Fibroblast of lung (primary cell): ENCODE measurements around the gene PIM2. TPM values are rescaled to one million over a fixed set of nuclear protein-coding genes. Genes with fewer than 3 reads are reported as not detected.

Experiments
- DNase-seq, 2 donors: peaks; one replicate each; pipeline versions ENCODE4 v3.0.0 to v3.0.0-alpha.2; 2010; ENCODE audit warnings: low read depth in 2 of 2
- H2AFZ ChIP-seq: 2 replicates; pipeline ENCODE4 v1.5.1; 2012; ENCODE audit warnings: low read length, control low read depth, inconsistent platforms
- H3K27ac ChIP-seq: 2 replicates; pipeline ENCODE4 v1.5.1; 2011; ENCODE audit warnings: low read length, control low read depth; ENCODE audit not compliant: insufficient read depth
- H3K27me3 ChIP-seq: 2 replicates; pipeline ENCODE4 v1.5.1; 2011; ENCODE audit warnings: mild to moderate bottlenecking, low read length; ENCODE audit not compliant: control insufficient read depth, insufficient read depth
- H3K36me3 ChIP-seq: 2 replicates; pipeline ENCODE4 v1.5.1; 2011; ENCODE audit warnings: low read length; ENCODE audit not compliant: control insufficient read depth, insufficient read depth
- H3K4me1 ChIP-seq: 2 replicates; pipeline ENCODE4 v1.5.1; 2011; ENCODE audit warnings: low read length; ENCODE audit not compliant: control insufficient read depth, insufficient read depth; ENCODE audit errors: extremely low read depth
- H3K4me2 ChIP-seq: 2 replicates; pipeline ENCODE4 v1.5.1; 2011; ENCODE audit warnings: low read length, control low read depth; ENCODE audit not compliant: insufficient read depth; ENCODE audit errors: extremely low read depth
- H3K4me3 ChIP-seq, 4 experiments: fragments of 200-600 bp in 1 of 4; sonication (generic) in 1 of 4; replicated peaks in 1 of 4; 2 replicates each; pipeline ENCODE4 v1.5.1; 2011 to 2016; ENCODE audit warnings: low read length in 4 of 4, low read depth in 3 of 4, mild to moderate bottlenecking in 3 of 4, control low read depth in 2 of 4, inconsistent platforms in 1 of 4, mixed read lengths in 1 of 4; ENCODE audit not compliant: insufficient read depth in 1 of 4; ENCODE audit errors: control extremely low read depth in 1 of 4
- H3K79me2 ChIP-seq: 2 replicates; pipeline ENCODE4 v1.5.1; 2012; ENCODE audit warnings: mild to moderate bottlenecking, low read length, inconsistent platforms; ENCODE audit not compliant: control insufficient read depth, insufficient read depth
- H3K9ac ChIP-seq: 2 replicates; pipeline ENCODE4 v1.5.1; 2011; ENCODE audit warnings: mild to moderate bottlenecking, low read length, control low read depth; ENCODE audit not compliant: insufficient read depth
- H3K9me3 ChIP-seq: 2 replicates; pipeline ENCODE4 v1.5.1; 2012; ENCODE audit warnings: low read depth, low read length; ENCODE audit not compliant: control insufficient read depth, insufficient read depth
- H4K20me1 ChIP-seq: 2 replicates; pipeline ENCODE4 v1.5.1; 2011; ENCODE audit warnings: low read length; ENCODE audit not compliant: control insufficient read depth, insufficient read depth; ENCODE audit errors: extremely low read depth
- EZH2 ChIP-seq: IDR thresholded peaks from 2 replicates; pipeline ENCODE4 v1.5.1; 2012; ENCODE audit warnings: low read length, control low read depth, mild to moderate bottlenecking; ENCODE audit errors: missing control alignments
- polyA plus RNA-seq, 2 donors: library from polyadenylated mRNA; depleted of rRNA in 1 of 2; stranded (reverse) in 1 of 2; unstranded in 1 of 2; fragments of >200 nt; gene quantifications; 2 replicates each; pipeline ENCODE4 v1.2.1, GENCODE V29; 2011 to 2012; ENCODE audit warnings: missing spikeins in 1 of 2
- total RNA-seq: library from RNA; depleted of rRNA; stranded (reverse); fragments of >200 nt; gene quantifications from 2 replicates; pipeline ENCODE4 v1.2.1, GENCODE V29; 2014
- TF ChIP-seq, protein P1 (sequence below), 2 donors: IDR thresholded peaks in 1 of 2; conservative IDR thresholded peaks in 1 of 2; 1 replicate in 1 of 2; 2 replicates in 1 of 2; pipeline ENCODE4 v1.5.1; 2011 to 2012; ENCODE audit warnings: low read length in 2 of 2, control low read depth in 1 of 2, inconsistent platforms in 1 of 2, low read depth in 1 of 2, mild to moderate bottlenecking in 1 of 2

Gene PIM2
- total and polyA plus RNA-seq, 2 donors (not counting 1 experiment from before 2014, with no cell fraction given): 3.1 to 3.7 TPM

- Histone ChIP-seq H3K36me3 (no peaks in the 10 kb centered on the region), H3K9me3 (no peaks in the 10 kb centered on the region), H3K27ac (no peak overlapping the region), H3K9ac (no peak overlapping the region), H2AFZ (no peak overlapping the region), H3K4me2 (no peak overlapping the region), H3K27me3 (no peaks in the 10 kb centered on the region), H4K20me1 (no peaks in the 10 kb centered on the region), H3K4me1 (no peaks in the 10 kb centered on the region), H3K4me3 (no peak overlapping the region), H3K79me2 (no peaks in the 10 kb centered on the region)
- no peak for TF ChIP-seq EZH2
- TF ChIP-seq, protein P1, sequence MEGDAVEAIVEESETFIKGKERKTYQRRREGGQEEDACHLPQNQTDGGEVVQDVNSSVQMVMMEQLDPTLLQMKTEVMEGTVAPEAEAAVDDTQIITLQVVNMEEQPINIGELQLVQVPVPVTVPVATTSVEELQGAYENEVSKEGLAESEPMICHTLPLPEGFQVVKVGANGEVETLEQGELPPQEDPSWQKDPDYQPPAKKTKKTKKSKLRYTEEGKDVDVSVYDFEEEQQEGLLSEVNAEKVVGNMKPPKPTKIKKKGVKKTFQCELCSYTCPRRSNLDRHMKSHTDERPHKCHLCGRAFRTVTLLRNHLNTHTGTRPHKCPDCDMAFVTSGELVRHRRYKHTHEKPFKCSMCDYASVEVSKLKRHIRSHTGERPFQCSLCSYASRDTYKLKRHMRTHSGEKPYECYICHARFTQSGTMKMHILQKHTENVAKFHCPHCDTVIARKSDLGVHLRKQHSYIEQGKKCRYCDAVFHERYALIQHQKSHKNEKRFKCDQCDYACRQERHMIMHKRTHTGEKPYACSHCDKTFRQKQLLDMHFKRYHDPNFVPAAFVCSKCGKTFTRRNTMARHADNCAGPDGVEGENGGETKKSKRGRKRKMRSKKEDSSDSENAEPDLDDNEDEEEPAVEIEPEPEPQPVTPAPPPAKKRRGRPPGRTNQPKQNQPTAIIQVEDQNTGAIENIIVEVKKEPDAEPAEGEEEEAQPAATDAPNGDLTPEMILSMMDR (conservative IDR thresholded peaks at IDR 0.05 in 1 of 2, IDR thresholded peaks at IDR 0.05 in 1 of 2; ENCODE audit: low read depth in 1 of 2, low read length in 2 of 2): no peak
- DNase-seq: no peak
Observed at GRCh38 chrX:48965959-48966358, 47.1 kb upstream of the PIM2 start.

- no peak overlapping the region for H2AFZ ChIP-seq
- TF ChIP-seq EZH2: no peak
- H3K27me3 ChIP-seq: no peaks in the 10 kb centered on the region
- H3K27ac ChIP-seq: no peak overlapping the region
- peaks cover 3% of the 10 kb centered on the region for H3K4me1 ChIP-seq
- no peaks in the 10 kb centered on the region for H3K36me3 ChIP-seq
- peaks cover 5% of the 10 kb centered on the region for H3K79me2 ChIP-seq
- no peak overlapping the region for H3K4me3 ChIP-seq
- no peak overlapping the region for H3K4me2 ChIP-seq
- H4K20me1 ChIP-seq: no peaks in the 10 kb centered on the region
- DNase-seq: peak in 1 of 2 donors; percentile 14
- no peaks in the 10 kb centered on the region for H3K9me3 ChIP-seq
- H3K9ac ChIP-seq: no peak overlapping the region
Observed at GRCh38 chrX:48961585-48962091, 42.8 kb upstream of the PIM2 start.

GRCh38 chrX:48960291-48960690, 41.5 kb upstream of the PIM2 start:
- Histone ChIP-seq H3K9ac (no peak overlapping the region), H3K79me2 (peaks cover 19% of the 10 kb centered on the region), H4K20me1 (no peaks in the 10 kb centered on the region), H3K36me3 (no peaks in the 10 kb centered on the region), H3K4me3 (no peak overlapping the region), H2AFZ (no peak overlapping the region), H3K4me1 (peaks cover 5% of the 10 kb centered on the region), H3K9me3 (no peaks in the 10 kb centered on the region), H3K27ac (no peak overlapping the region), H3K27me3 (no peaks in the 10 kb centered on the region), H3K4me2 (no peak overlapping the region)
- DNase-seq: no peak
- no peak for TF ChIP-seq EZH2
- TF ChIP-seq, protein P1 (conservative IDR thresholded peaks at IDR 0.05 in 1 of 2, IDR thresholded peaks at IDR 0.05 in 1 of 2; ENCODE audit: low read depth in 1 of 2, low read length in 2 of 2): no peak
